ENCODE results near the gene TAF8.
"Not testable (repeated sequence)": the region's sequence is repeated elsewhere in the genome, so short reads cannot be mapped to it uniquely, and the experiment has no call there.

The TAF8 gene

GRCh38 chr6:42029062-42029685 is 21.1 kb upstream of the TAF8 start:
- DNase-seq = no peak

GRCh38 chr6:42029881-42030280 is 20.4 kb upstream of the TAF8 start:
- DNase-seq = no peak

- DNase-seq = no peak
These were observed 19.5 kb upstream of the TAF8 start for GRCh38 chr6:42030585-42031506.

- no peak for DNase-seq
These were observed 18.0 kb upstream of the TAF8 start for GRCh38 chr6:42032366-42032765.

- DNase-seq = not testable (repeated sequence)
These were observed 12.7 kb upstream of the TAF8 start for GRCh38 chr6:42037669-42038068.

GRCh38 chr6:42038163-42038562 is 12.2 kb upstream of the TAF8 start:
- no peak for DNase-seq

GRCh38 chr6:42038811-42039408 is 11.4 kb upstream of the TAF8 start:
- no peak for DNase-seq

GRCh38 chr6:42040856-42041480 is 9.4 kb upstream of the TAF8 start:
- DNase-seq = no peak

- no peak for DNase-seq
These were observed 8.8 kb upstream of the TAF8 start for GRCh38 chr6:42041481-42042053.

- DNase-seq = no peak
These were observed 8.2 kb upstream of the TAF8 start for GRCh38 chr6:42042108-42042507.

GRCh38 chr6:42043787-42044475 is 6.4 kb upstream of the TAF8 start:
- DNase-seq = peak; percentile 73

- DNase-seq = peak; percentile 75
These were observed 4.5 kb upstream of the TAF8 start for GRCh38 chr6:42045538-42046460.

GRCh38 chr6:42046464-42047212 is 3.7 kb upstream of the TAF8 start:
- DNase-seq = no peak

- no peak for DNase-seq
These were observed 3.1 kb upstream of the TAF8 start for GRCh38 chr6:42047213-42047590.

- DNase-seq = no peak
These were observed 2.4 kb upstream of the TAF8 start for GRCh38 chr6:42047790-42048405.

- no peak for DNase-seq
These were observed 1.1 kb upstream of the TAF8 start for GRCh38 chr6:42049116-42049809.

- no peak for DNase-seq
These were observed 402 bp upstream of the TAF8 start for GRCh38 chr6:42049948-42050296.

- DNase-seq = no peak
These were observed 937 bp downstream of the TAF8 start for GRCh38 chr6:42051268-42051653.

- DNase-seq = no peak
These were observed 3.3 kb downstream of the TAF8 start for GRCh38 chr6:42053601-42054000.

GRCh38 chr6:42059743-42060142 is 9.4 kb downstream of the TAF8 start:
- no peak for DNase-seq

Measured in KG1 (cell line).